Tongue (tissue), 2 donors: Measurements from ENCODE around the gene COPG1. TPM values are rescaled to one million over a fixed set of nuclear protein-coding genes. Genes with fewer than 3 reads are reported as not detected.
A peak's percentile ranks its signal among the peaks of the same experiment; 100 is the strongest.
"Not testable (repeated sequence)": the region's sequence is repeated elsewhere in the genome, so short reads cannot be mapped to it uniquely, and the experiment has no call there.

Source experiments
- DNase-seq: peaks from one replicate; pipeline ENCODE4 v3.0.0-alpha.2; 2015
- total RNA-seq: library from RNA; depleted of rRNA; stranded (reverse); fragments of >200 nt; gene quantifications from one replicate; pipeline ENCODE4 v1.2.3, GENCODE V29; 2014

COPG1 gene
- total RNA-seq, 1 donor from 2014 or later: 110 TPM

DNA sequence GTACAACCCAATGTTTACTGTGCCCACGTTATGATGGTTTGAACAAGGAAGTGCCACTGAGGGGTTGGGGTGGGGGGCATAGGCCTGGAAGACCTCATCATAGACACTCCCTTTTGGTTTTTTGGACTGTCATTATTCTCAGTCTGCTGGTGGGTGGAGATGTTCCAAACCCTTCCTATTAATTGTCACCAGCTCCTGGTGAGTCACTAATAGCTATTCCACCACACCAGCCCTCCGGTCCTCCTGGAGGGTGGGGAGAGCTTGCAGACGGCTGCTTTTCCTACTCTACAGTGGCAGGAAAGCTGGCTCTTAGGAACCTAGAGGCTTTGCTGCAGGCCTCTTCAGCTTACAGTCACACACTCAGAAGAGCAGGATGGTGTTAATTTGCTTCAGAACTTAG, 9.0 kb upstream of the COPG1 start:
- DNase-seq: no peak

DNA sequence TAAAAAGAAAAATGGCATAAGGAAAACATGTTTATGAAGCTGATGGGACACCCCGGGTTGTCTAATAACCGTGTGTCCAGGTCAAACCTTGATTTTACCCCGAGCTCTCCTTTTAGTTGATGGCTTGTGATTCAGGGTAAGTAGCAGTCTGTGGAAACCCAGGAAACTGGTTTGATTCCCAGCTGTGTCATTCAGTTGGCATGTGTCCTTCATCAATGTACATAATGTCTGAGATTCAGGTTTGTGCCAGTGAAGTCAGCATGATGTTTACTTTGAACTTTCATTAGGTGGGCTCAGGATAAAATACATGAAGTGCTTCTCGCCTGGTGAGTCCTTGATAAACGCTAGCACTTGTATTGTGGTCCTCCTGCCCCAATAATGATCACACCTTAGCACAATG, 4.3 kb upstream of the COPG1 start:
- DNase-seq: no peak

DNA sequence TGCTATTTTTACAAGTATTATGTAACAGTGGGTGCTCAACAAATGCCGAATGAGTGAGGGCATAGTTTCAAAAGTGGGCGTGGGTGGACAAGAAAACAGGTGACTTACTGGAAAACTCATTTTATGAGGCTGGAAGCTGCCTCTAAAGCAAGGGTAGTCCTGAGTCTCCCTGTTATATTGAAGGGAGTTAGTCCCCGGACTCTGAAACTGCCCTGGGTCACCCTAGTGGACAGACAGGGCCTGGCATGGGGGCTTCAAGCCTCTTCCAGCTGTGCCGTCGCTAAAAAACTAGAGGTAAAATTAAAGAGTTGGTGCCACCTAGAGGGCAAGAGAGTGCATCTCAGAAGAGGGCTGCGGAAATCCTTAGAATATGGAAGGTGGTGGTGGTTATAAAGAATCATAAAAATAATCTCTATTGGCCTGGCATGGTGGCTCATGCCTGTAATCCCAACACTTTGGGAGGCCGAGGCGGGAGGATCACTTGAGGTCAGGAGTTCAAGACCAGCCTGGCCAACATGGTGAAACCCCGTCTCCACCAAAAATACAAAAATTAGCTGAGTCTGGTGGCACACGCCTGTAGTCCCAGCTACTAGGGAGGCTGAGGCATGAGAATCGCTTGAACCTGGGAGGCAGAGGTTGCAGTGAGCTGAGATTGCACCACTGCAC, 3.6 kb upstream of the COPG1 start:
- DNase-seq: peak; percentile 93

DNA sequence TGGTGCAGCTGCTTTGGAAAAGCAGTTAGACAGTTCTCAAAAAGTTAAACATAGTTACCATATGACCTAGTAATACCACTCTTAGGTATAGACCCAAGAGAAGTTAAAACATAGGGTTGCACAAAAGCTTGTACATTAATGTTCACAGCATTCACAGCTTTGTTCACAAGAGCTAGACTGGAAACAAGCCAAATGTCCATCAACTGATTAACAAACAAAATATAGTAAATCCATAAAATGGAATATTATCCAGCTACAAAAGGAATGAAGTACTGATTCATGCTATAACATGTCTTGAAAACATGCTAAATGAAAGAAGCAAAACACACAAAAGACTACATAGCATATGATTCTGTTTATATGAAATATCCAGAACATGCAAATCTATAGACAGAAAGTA, 2.8 kb upstream of the COPG1 start:
- DNase-seq: no peak

DNA sequence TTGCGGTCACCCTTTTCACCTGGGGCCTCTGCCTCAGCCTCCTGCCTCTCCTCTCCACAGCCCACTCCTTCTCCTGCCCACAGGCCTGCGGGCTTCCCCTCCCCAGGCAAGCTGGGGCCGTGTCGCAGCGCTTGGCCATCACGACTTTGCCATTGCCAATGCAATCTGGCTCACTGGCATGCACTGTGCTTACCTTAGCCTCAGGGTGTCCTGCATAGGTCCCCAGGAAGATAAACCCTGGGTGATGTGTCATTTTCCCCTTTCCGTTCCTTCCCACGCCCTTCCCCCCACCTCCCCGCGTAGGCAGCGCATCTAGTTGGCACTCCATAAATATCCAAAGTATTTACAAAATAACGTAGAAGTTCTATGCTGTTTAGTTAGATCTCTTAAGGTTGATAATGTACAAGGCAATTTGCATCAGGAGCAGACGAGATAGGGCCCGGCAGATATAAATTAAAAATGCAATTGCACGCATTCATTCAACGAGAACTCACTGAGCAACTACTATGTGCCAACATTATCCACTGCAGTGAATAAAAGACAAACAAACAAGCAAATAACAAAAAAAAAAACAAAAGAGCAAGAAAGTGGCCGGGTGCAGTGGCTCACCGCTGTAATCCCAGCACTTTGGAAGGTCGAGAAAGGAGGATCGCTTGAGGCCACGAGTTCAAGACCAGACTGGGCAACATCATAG, 973 bp upstream of the COPG1 start:
- DNase-seq: no peak

DNA sequence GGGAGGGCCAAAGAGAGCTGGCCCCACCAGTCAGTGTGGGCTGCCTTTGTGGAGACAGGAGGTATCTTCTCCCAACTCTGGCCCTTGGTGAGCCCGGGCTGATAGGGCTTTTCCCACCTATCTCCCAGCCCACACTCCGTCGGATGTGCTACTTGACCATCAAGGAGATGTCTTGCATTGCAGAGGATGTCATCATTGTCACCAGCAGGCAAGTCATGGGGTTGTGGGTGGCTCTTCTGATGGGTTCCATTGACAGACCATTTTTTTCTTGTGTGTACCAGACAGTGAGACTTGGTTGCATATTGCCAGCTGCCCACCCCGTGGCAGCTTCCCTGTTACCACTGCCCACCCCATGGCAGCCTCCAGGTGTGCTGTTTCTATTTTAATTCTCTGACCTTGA, 3.3 kb downstream of the COPG1 start:
- DNase-seq: no peak

DNA sequence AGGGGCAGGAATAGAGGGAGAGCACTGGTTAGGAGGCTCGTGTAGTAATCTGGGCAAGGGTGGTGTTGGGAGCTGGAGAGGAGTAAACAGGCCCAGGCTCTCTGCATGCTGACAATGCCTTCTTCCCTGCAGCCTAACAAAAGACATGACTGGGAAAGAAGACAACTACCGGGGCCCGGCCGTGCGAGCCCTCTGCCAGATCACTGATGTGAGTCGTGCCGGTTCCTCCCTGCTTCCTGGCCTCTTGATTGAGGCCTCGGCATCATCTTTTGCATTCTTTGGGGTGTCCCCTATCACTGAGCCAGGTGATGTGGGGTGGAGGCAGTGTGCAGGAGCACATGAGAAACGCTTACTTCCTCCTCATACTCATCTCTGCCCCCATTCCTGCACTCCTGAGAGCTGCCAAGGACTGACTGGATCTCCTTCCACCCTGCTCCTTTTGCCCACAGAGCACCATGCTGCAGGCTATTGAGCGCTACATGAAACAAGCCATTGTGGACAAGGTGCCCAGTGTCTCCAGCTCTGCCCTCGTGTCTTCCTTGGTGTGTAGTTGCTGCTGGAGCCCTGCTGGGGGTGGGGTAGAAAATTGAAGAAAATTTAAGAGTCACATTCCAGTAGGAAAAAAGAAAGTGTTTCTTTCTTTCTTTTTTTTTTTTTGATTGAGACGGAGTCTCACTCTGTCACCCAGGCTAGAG, 5.3 kb downstream of the COPG1 start:
- no peak for DNase-seq

DNA sequence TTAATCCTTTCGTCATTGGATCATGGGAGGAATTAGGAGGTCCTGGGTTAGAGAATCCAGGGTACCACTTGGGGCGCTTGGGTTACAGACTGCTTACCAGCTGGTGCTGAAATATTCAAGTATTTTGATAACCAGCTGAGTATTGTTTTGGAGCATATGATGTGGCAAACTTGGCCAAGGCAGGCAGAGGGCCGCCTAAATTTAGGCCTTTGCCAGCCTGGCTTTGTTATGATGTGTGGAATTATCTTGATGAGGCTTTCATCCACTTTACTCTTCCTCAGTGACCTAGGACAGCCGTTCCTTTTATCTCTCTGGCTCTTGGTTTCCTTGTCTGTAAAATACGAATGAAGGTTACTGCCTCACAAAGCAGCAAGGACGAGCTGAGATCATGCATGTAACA, 6.9 kb downstream of the COPG1 start:
- no peak for DNase-seq

DNA sequence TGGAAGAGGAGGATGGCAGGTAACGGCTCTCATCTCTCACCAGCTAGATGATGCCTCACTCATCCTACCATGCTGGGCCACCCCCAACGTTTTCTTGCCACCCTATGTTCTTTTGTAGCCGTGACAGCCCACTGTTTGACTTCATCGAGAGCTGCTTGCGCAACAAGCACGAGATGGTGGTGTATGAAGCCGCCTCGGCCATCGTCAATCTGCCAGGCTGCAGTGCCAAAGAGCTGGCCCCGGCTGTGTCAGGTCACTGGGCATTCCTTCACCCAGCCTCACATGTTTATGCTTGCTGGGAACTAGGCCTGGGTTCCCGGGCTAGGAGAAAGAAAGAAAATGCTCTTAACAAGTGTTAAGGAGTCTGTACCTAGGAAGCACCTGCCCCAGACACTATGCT, 8.2 kb downstream of the COPG1 start:
- no peak for DNase-seq

DNA sequence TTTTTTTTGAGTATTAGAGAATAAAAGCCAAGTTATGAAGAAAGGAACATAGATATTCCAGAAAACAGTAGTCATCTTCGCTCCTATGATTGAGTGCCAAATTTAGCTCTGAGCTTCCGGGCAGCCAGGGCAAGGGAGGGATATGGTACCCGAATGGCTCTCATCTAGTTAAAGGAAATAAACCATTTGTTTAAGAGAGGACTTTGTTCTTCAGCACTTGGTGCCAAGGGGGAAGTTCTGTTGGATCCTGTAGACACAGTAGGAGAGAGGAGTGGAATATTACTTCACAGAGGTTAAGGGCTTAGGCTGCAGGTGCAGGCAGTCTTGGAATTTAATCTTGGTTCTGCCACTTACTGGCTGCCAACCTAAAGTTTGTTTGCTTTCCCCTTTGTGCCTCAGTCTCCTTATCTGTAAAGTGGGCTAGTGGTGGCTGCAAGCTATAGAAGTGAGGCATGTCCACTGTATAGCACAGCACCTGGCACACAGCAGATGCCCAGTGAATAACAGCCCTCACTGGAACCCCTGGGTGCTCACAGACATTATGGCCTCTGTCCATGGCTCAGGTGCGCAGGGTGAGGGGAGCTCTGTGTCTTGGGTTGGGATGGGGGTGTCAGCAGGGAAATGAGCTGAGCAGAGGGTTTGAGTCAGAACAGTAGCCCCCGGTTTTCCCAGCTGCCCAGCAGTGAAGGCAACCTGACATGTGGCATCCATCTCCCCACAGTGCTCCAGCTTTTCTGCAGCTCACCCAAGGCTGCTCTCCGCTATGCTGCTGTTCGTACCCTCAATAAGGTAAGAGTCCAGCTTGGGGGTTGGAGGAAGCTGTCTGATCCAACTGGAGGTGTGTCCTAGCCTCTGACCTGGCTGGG, 10.4 kb downstream of the COPG1 start:
- no peak for DNase-seq

DNA sequence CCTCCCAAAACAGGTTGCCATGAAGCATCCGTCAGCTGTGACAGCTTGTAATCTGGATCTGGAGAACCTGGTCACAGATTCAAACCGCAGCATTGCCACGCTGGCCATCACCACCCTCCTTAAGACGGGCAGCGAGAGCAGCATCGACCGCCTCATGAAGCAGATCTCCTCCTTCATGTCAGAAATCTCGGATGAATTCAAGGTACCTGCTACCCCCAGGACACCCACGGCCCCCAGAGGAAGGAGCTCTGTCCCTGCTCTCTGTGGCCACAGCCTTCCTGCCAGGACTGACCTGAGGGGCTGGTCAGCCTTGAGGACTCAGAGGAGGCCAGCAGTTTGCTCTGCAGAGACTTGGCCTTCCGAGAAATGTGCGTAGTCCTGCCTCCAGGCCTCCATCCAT, 11.2 kb downstream of the COPG1 start:
- no peak for DNase-seq

DNA sequence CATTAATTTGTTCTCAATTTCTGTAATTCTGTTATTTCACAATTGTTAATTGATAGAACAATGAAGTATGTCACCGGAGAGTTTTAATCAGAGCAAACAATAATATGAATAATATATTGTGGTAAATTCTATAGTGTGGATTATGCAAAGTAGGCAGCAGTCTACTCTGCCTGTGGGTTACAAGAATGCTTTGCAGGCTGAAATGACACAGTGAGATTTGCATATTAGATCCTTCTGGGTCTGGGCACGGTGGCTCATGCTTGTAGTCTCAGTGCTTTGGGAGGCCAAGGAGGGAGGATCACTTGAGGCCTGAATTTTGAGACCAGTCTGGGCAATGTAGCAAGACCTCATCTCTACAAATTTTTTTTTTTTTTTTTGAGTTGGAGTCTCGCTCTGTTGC, 12.5 kb downstream of the COPG1 start:
- no peak for DNase-seq

DNA sequence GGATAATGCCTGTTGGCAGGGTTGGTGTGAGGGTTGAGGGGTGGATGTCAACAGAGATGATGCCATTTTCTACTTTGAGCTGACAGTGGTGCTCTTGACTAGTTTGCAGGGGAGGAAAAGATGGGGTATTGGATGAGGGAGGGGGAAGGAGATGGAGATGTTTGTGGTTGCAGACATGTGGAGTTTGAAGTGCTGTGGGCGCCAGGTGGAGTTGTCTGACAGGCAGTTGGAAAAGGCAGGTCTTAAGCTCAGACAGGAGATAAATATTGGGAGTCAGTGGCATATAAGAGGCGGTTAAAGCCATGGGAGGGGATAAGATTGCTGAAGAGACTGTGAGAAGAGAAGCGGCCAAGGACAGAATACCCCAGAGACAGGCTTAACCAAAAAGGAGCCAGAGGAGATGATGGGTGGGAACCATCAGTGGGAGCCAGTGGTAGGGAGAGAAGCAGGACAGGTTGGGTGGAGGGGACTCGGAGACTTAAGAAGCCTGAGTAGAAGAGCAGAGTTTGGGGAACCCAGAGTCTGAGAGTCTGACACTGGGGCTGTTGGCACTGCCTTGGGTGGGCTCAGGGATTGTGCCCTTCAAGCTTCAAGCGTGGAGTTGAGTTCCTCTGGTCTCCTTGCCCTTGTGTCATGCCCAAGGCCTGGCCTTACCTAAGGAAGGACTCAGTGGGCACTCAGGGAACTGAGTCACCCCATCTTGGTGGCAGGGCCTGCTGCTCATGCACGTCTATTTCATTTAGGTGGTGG, 13.9 kb downstream of the COPG1 start:
- no peak for DNase-seq

DNA sequence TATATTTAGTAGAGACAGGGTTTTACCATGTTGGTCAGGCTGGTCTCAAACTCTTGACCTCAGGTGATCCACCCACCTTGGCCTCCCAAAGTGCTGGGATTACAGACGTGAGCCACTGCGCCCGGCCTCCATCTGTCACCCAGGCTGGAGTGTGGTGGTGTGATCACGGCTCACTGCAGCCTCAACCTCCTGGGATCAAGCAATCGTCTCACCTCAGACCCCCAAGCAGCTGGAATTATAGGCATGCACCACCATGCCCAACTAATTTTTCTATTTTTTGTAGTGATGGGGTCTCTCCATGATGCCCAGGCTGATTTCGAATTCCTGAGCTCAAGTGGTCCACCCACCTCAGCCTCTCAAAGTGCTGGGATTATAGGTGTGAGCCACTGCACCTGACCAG, 15.6 kb downstream of the COPG1 start:
- DNase-seq: not testable (repeated sequence)

DNA sequence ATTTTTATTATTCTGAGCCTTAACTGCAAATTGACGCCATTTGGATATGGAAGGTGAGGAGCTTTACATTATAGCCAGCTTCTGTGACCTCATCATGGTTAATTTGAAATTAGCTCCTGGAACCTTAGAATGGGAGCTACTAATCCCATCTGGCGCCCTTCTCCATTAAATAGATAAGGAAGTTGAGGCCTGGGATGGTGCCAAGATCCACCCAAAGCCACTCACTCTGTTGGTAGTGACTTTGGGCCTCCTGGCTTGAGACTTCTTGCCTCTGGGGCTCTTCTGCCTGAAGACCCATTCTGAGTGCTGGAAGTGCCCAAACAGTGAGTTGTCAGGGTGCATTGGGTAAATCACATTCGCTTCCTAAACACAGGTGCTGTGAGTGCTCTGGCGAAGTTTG, 17.2 kb downstream of the COPG1 start:
- DNase-seq: no peak

DNA sequence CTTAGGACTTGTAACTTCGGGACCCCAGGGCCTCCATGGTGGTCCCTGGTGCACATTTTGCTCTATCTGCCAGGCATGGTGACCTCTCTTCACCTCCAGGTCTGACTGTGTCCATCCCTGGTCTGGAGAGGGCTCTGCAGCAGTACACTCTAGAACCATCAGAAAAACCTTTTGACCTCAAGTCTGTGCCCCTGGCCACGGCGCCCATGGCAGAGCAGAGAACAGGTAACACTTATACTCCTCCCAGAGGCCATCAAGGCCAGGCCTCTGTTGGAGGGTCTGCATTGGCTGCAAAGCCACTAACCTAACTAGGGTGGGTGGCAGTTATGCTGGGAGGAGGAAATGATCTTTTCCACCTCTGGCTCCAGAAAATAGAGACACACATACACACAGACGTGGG, 19.0 kb downstream of the COPG1 start:
- DNase-seq: no peak

DNA sequence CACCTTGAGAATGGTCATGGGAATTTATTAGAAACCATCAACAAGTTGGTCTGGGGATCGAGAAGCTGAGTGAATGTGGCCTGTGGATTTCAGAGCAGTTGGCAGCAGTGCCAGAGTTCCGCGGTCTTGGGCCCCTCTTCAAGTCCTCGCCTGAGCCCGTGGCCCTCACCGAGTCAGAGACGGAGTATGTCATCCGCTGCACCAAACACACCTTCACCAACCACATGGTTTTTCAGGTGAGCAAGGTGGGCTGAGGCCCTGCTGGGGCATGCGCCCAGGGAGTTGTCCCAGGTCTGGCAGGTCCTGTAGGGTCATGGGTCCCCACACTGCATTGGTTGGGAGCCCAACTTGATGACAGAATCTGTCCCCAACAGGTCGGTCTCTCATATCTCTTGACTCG, 22.3 kb downstream of the COPG1 start:
- no peak for DNase-seq

DNA sequence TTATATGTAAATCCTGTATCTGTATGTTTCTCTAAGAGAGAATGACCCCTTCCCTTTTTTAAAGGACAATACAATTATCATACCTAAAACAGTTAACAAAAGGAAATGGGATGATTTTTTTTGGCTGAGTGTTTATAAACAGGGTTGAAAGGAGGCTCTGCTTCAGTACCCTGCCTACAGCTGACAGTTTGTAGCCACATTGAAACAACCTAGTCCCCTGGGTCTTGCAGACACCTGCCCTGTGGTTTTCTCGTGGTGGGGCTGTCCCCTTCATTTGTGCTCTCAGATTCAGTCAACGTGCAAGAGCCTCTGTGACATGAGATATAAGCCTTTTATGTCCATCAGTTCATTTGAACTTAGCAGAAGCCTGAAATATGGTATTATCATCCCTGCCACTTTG, 27.0 kb downstream of the COPG1 start:
- no peak for DNase-seq

DNA sequence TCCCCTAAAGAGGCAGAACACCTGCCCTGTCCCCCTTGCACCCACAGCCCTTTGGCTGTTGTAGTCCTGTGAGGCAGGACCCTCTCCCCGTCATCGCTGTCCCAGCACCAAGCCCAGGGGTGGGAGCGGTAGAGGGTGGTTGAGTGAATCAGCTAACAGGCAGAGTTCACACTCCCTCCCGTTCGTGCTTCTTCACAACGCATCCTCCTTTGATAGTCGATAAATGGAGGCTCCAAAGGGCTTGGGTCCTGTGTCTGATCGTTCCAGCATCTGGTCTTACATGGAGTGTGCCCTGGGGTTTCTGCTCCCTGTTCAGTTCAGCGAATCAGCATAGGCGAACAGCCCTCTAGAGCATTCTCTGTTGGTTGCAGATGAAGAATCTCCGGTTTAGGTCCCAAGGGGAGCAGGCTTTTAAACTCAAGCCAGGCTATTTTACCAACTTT, 28.4 kb downstream of the COPG1 start:
- DNase-seq: no peak

DNA sequence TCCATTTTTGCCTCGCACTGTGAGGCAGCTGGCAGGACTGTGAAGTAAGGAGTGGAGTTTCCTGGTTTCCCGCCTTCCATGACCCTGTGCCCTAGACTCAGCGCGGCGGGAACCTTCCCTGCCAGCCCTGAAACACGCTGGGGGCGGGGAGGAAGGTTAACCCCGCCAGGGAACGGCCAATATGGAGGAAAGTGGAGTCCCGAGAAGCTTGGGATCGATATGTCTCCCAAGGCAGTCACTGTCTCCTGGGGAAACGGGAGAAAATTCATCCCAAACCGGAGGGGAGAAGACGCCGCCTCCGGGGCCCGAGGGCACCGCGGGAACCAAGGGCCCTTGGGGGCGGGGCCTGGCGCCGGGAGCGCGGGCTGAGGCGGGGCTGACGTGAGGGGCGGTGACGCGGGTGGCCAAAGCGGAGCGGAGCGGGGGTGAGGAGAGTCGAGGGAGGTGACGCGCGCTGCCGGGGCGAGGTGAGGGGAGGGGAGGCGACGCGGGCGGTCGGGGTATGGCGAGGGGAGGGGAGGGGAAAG, 29.1 kb downstream of the COPG1 start, which contains the start of gene HMCES:
Gene HMCES (plus strand): TSS at position 432 of the 527 bp plus-strand sequence. CDS start 863 bp downstream, outside the sequence.
- peak; percentile 97 for DNase-seq
